DMS114 treated with DMSO at 0.1 percent for 48 hours (cell line): ENCODE results near the gene IP6K3.

ENCODE experiments used
- DNase-seq: peaks from one replicate; lab custom pipeline; 2025; ENCODE audit not compliant: unreplicated experiment; lab: John Stamatoyannopoulos, UW

IP6K3 gene

DNA sequence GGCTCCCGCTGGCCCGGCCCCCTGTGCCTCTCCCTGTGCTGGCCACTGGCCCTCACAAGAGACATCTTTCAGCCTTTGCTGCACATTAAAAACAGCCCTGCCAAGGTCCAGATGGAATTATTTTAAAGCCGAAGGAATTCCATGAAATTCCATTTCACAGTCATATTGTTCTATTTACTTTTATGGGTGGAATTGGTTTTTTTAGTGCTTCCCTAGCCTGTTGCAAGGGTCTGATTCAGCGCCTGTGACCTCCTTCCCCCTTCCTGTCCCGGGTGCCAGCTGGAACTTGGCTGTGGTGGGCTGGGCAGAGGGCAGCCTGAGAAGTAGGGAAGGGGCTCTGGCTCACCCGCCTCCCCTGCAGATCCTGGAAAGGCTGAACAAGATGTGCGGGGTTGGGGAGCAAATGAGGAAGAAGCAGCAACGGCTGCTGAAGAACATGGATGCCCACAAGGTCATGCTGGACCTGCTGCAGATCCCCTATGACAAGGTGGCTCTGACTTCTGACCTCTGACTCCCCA is 69.5 kb downstream of the IP6K3 start:
- no peak for DNase-seq

- DNase-seq, result no peak
Measured at GRCh38 chr6:33676416-33677142, 70.1 kb downstream of the IP6K3 start.

DNA sequence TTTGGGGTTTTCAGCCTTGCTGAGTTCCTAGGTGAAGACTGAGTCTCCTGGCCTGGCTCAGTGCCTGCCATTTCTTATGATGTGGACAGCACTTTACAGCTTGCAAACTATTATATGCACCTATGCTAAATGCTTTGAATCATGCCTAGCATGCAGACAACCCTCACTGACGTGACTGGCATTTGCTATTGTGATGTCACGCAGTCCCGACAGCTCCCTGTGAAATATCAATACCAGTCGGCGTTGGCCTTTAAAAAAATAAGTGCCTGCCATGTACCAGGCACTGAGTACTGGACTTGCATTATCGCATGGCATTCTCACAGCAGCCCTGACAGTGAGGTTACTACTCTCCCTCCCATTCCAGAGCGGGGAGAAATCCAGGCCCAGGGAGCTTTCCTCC is 70.7 kb downstream of the IP6K3 start:
- DNase-seq, result no peak

GRCh38 chr6:33673851-33674250 is 72.9 kb downstream of the IP6K3 start:
- no peak for DNase-seq

DNA sequence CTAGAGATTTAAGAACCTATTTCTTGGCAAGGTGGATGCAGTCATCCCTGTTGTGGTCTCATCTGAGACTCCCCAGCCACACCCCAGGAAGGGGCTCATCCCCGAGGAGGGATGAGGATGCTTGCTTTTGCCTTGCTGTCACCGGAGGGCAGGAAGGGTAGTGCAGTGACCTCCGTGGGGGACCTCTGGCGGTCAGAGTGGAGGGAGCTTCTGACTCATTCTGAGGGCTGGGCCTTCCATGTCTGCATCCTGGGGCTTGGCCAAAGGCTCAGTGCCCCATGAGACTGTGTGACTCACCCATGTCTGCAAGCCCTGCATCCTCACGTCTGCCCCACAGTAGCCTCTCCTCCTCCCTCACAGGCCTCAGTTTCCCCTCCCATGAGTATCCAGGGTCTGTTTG is 73.9 kb downstream of the IP6K3 start:
- no peak for DNase-seq

GRCh38 chr6:33671744-33672072 is 75.0 kb downstream of the IP6K3 start:
- DNase-seq, result no peak
